ENCODE results near the gene SPTLC3. TPM values are rescaled to one million over a fixed set of nuclear protein-coding genes. Genes with fewer than 3 reads are reported as not detected.

Gene SPTLC3
- polyA plus RNA-seq, 1 of the 3 experiments (the other 2 are of a cell fraction), result 0.02 TPM

- Histone ChIP-seq H3K9me2 (no peaks in the 10 kb centered on the region), H4K20me1 (ENCODE audit: insufficient read depth) (no peaks in the 10 kb centered on the region), H3K36me3 (replicated peaks in 1 of 2; ENCODE audit: control insufficient read depth in 1 of 2, insufficient read depth in 2 of 2, low read length in 1 of 2) (no peaks in the 10 kb centered on the region), H3K79me2 (ENCODE audit: insufficient read depth) (no peaks in the 10 kb centered on the region), H3K9ac (no peak overlapping the region), H3K4me1 (ENCODE audit: control insufficient read depth in 1 of 2, insufficient read depth in 2 of 2, low read depth in 1 of 2, low read length in 1 of 2) (no peaks in the 10 kb centered on the region), H3F3A (replicated peaks; ENCODE audit: insufficient read depth) (no peaks in the 10 kb centered on the region), H3K4me3 (ENCODE audit: low read depth in 2 of 2, low read length in 1 of 2) (no peak overlapping the region), H3K4me2 (no peak overlapping the region), H2AFZ (ENCODE audit: low read depth) (no peak overlapping the region), H3K27me3 (ENCODE audit: insufficient read depth) (no peaks in the 10 kb centered on the region), H3K27ac (ENCODE audit: low read depth in 2 of 2, low read length in 1 of 2) (no peak overlapping the region), H3K9me3 (0 out of 2 replicates have a peak, but pooled peaks cover 1% of the 10 kb centered on the region)
- no peak for DNase-seq
- ChIA-PET POLR2A (no interaction called here), CTCF (interaction anchor here (1.1 kb wide), 1 partner anchor 22 kb away, joined by 3 read pairs; no protein-coding TSS in a partner anchor)
- TF ChIP-seq EZH2phosphoT487 (IDR thresholded peaks at IDR 0.05; ENCODE audit: borderline replicate concordance, low read depth) (no peak), CHD2 (IDR thresholded peaks at IDR 0.05; ENCODE audit: low read length, partially characterized antibody) (no peak), NRF1 (IDR thresholded peaks at IDR 0.05; ENCODE audit: low read depth, low read length) (no peak), FOSL2 (IDR thresholded peaks at IDR 0.05; ENCODE audit: borderline replicate concordance, low read depth) (no peak), USF2 (IDR thresholded peaks at IDR 0.05; ENCODE audit: borderline replicate concordance, low read depth, low read length) (no peak), TEAD4 (IDR thresholded peaks at IDR 0.05; ENCODE audit: borderline replicate concordance, insufficient read depth) (no peak), ZBTB33 (IDR thresholded peaks at IDR 0.05; ENCODE audit: borderline replicate concordance, low read depth) (no peak), RCOR1 (IDR thresholded peaks at IDR 0.05; ENCODE audit: low read length) (no peak), REST (IDR thresholded peaks at IDR 0.05; ENCODE audit: low read depth, low read length) (no peak), MAX (IDR thresholded peaks at IDR 0.05; ENCODE audit: low read depth) (no peak)
- WGBS (ENCODE audit: low lambda C conversion rate), result 6% methylated on average over 2 of the region's 2 CpGs
These were observed 23.9 kb upstream of the SPTLC3 start for GRCh38 chr20:12984863-12985262.

All from SK-N-SH (cell line).